Transverse colon (tissue), 3 donors: ENCODE measurements around the gene ZNF608.

Experiments
- POLR2A ChIP-seq: fragments of 450-650 bp; IDR thresholded peaks from one replicate; pipeline ENCODE4 v1.6.1; 2016; ENCODE audit warnings: antibody characterized with exemption, mild to moderate bottlenecking, moderate library complexity
- TF ChIP-seq, protein P1 (sequence below), 5 experiments: fragments of 200-600 bp in 3 of 5; fragments of 450-650 bp in 2 of 5; sonication (generic) in 3 of 5; IDR thresholded peaks; 1 replicate in 2 of 5; 2 replicates in 3 of 5; pipeline ENCODE4 v1.5.1; 2016 to 2017; ENCODE audit warnings: antibody characterized with exemption in 5 of 5, inconsistent platforms in 3 of 5, mild to moderate bottlenecking in 2 of 5, moderate library complexity in 1 of 5

- TF ChIP-seq, protein P1, sequence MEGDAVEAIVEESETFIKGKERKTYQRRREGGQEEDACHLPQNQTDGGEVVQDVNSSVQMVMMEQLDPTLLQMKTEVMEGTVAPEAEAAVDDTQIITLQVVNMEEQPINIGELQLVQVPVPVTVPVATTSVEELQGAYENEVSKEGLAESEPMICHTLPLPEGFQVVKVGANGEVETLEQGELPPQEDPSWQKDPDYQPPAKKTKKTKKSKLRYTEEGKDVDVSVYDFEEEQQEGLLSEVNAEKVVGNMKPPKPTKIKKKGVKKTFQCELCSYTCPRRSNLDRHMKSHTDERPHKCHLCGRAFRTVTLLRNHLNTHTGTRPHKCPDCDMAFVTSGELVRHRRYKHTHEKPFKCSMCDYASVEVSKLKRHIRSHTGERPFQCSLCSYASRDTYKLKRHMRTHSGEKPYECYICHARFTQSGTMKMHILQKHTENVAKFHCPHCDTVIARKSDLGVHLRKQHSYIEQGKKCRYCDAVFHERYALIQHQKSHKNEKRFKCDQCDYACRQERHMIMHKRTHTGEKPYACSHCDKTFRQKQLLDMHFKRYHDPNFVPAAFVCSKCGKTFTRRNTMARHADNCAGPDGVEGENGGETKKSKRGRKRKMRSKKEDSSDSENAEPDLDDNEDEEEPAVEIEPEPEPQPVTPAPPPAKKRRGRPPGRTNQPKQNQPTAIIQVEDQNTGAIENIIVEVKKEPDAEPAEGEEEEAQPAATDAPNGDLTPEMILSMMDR (IDR thresholded peaks at IDR 0.05), result no peak
- TF ChIP-seq POLR2A, result no peak
Measured at GRCh38 chr5:124741711-124742496, 4.5 kb downstream of the ZNF608 start.
